KBM-7 (cell line): ENCODE measurements around the gene FGF1.

Experiments used
- DNase-seq: peaks from one replicate; pipeline ENCODE4 v3.0.0-alpha.2; 2015
- in situ Hi-C: fragments of 300-500 bp; cut with MboI; formaldehyde crosslinking; loops from 2 replicates; pipeline ENCODE4 v1.14.3; 2020; ENCODE audit warnings: low sequenced_read_pairs, low pct_unique_long_range_greater_than_20kb, mixed read lengths

FGF1 gene

GRCh38 chr5:142677198-142677597, 8.7 kb downstream of the FGF1 start:
- DNase-seq, result no peak
- in situ Hi-C loops, result loop anchor here (25.0 kb wide), 1 partner anchor 515 kb away; no protein-coding TSS in a partner anchor

GRCh38 chr5:142676318-142676717, 9.6 kb downstream of the FGF1 start:
- no peak for DNase-seq
- in situ Hi-C loops, result loop anchor here (25.0 kb wide), 1 partner anchor 514 kb away; no protein-coding TSS in a partner anchor

- no peak for DNase-seq
- in situ Hi-C loops, result loop anchor here (25.0 kb wide), 1 partner anchor 512 kb away; no protein-coding TSS in a partner anchor
These were observed 11.1 kb downstream of the FGF1 start for GRCh38 chr5:142674531-142675469.

- in situ Hi-C loops, result no loop called here
These were observed 14.1 kb downstream of the FGF1 start for GRCh38 chr5:142671801-142672200.

GRCh38 chr5:142671266-142671665, 14.6 kb downstream of the FGF1 start:
- in situ Hi-C loops, result no loop called here
- DNase-seq, result no peak

More at GRCh38 chr5:142671801-142672200, 14.1 kb downstream of the FGF1 start:
- no peak for DNase-seq

GRCh38 chr5:142670804-142671203, 15.1 kb downstream of the FGF1 start:
- DNase-seq, result no peak
- in situ Hi-C loops, result no loop called here

GRCh38 chr5:142669477-142669876, 16.4 kb downstream of the FGF1 start:
- DNase-seq, result no peak
- in situ Hi-C loops, result no loop called here

GRCh38 chr5:142668336-142668735, 17.6 kb downstream of the FGF1 start:
- in situ Hi-C loops, result no loop called here
- DNase-seq, result no peak

- in situ Hi-C loops, result no loop called here
- DNase-seq, result no peak
These were observed 18.1 kb downstream of the FGF1 start for GRCh38 chr5:142667831-142668230.

GRCh38 chr5:142664636-142665035, 21.3 kb downstream of the FGF1 start:
- in situ Hi-C loops, result no loop called here
- DNase-seq, result no peak

GRCh38 chr5:142664067-142664466, 21.8 kb downstream of the FGF1 start:
- DNase-seq, result no peak
- in situ Hi-C loops, result no loop called here

- DNase-seq, result no peak
- in situ Hi-C loops, result no loop called here
These were observed 22.6 kb downstream of the FGF1 start for GRCh38 chr5:142663246-142663645.

- in situ Hi-C loops, result no loop called here
- DNase-seq, result no peak
These were observed 23.9 kb downstream of the FGF1 start for GRCh38 chr5:142661957-142662356.

GRCh38 chr5:142661143-142661542, 24.7 kb downstream of the FGF1 start:
- no peak for DNase-seq
- in situ Hi-C loops, result no loop called here

GRCh38 chr5:142660731-142661130, 25.2 kb downstream of the FGF1 start:
- in situ Hi-C loops, result no loop called here
- no peak for DNase-seq

- DNase-seq, result no peak
- in situ Hi-C loops, result no loop called here
These were observed 25.7 kb downstream of the FGF1 start for GRCh38 chr5:142660196-142660595.

GRCh38 chr5:142659405-142659804, 26.5 kb downstream of the FGF1 start:
- no peak for DNase-seq
- in situ Hi-C loops, result no loop called here

GRCh38 chr5:142658278-142658677, 27.6 kb downstream of the FGF1 start:
- in situ Hi-C loops, result no loop called here
- DNase-seq, result no peak

GRCh38 chr5:142657446-142657845, 28.4 kb downstream of the FGF1 start:
- DNase-seq, result no peak
- in situ Hi-C loops, result no loop called here

- DNase-seq, result peak; percentile 79
- in situ Hi-C loops, result no loop called here
These were observed 30.3 kb downstream of the FGF1 start for GRCh38 chr5:142655339-142656267.
